ENCODE data around the gene CAPN13. TPM values are rescaled to one million over a fixed set of nuclear protein-coding genes. Genes with fewer than 3 reads are reported as not detected.

The CAPN13 gene
- total and polyA plus RNA-seq, 2 experiments from 2014 or later, result 0.50 to 0.94 TPM

DNA sequence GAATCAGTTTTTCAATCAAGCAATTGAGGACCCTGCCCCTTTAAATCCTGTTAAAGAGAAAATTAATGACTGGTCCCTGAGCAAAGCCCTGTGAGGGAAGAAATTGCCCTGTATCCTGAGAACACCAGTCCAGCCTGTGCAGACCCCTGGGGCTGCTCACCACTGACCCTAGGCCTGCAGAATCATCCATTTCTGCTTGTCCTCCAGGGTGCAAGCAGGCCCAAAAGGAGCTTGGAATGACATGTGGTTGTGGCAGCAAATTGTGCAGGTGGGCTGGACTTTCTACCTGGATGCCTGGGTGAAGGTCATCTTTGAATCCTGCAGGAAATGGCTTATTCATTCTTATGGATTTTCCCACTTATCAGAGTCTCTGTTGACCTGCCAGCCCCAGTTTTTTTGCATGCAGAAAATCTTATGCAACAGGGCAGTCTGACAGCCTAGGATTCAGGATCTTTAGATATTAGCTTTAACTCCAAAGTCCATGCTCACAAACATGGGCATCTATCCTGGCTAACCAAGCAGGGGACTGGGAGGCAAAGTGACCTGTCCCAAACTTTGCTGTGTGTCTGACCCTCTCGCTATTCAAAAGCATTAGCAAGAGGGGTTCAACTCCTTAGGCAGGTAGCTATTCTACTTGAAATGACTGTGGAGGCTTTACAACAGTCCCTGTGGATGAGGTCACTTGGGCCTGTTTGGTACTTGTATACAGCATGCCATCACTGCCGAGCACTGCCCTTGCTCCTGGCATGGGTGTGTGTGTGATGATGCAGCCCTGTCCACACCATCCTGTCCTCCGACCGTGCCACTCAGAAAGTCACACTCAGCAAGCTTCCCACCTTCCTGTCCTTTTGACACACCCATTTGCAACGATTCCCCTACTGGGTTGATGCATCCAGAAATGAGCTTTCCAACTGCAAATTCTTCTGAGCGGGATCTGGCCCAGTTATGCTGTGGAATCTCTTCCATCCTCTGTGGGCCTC is 85.3 kb downstream of the CAPN13 start:
- Histone ChIP-seq H2AFZ (no peak overlapping the region), H3F3A (replicated peaks; ENCODE audit: low read depth) (no peaks in the 10 kb centered on the region), H3K4me3 (no peak overlapping the region), H3K9me2 (ENCODE audit: insufficient read depth) (no peaks in the 10 kb centered on the region), H3K79me2 (replicated peaks; ENCODE audit: insufficient read depth) (no peaks in the 10 kb centered on the region), H3K27ac (ENCODE audit: low read depth) (no peak overlapping the region), H3K4me2 (no peak overlapping the region), H4K20me1 (replicated peaks; ENCODE audit: insufficient read depth) (no peaks in the 10 kb centered on the region), H3K36me3 (ENCODE audit: insufficient read depth) (no peaks in the 10 kb centered on the region), H3K27me3 (ENCODE audit: insufficient read depth) (no peaks in the 10 kb centered on the region), H3K4me1 (ENCODE audit: insufficient read depth) (no peaks in the 10 kb centered on the region)
- Mint-ChIP-seq H3K27ac (no peak overlapping the region), H3K9me3 (no peaks in the 10 kb centered on the region; the same call in 2 of the 3 replicates), H3K36me3 (ENCODE audit: low read depth) (no peaks in the 10 kb centered on the region), H3K27me3 (ENCODE audit: insufficient read depth, low read depth, poor library complexity) (peaks cover 1% of the 10 kb centered on the region), H3K4me1 (no peaks in the 10 kb centered on the region), H3K4me3 (no peak overlapping the region)
- DNase-seq (ENCODE audit: low spot score) (no peak), ATAC-seq (no peak)
- TF ChIP-seq ZNF462 (CRISPR knock-in tag; IDR thresholded peaks at IDR 0.05) (no peak), NANOG (IDR thresholded peaks at IDR 0.05; ENCODE audit: borderline replicate concordance) (no peak), ZNF114 (CRISPR knock-in tag; IDR thresholded peaks at IDR 0.05) (no peak), CTCF (conservative IDR thresholded peaks at IDR 0.05; ENCODE audit: low read depth in 2 of 2) (no peak), EZH2 (IDR thresholded peaks at IDR 0.05; ENCODE audit: low read depth, unreplicated experiment) (no peak), JUNB (IDR thresholded peaks at IDR 0.05; ENCODE audit: unreplicated experiment) (no peak), STAT1 (IDR thresholded peaks at IDR 0.05; ENCODE audit: unreplicated experiment) (no peak), EZH2phosphoT487 (IDR thresholded peaks at IDR 0.05; ENCODE audit: unreplicated experiment) (no peak), POLR2AphosphoS5 (IDR thresholded peaks at IDR 0.05; ENCODE audit: low read depth) (no peak), CREB1 (CRISPR knock-in tag; IDR thresholded peaks at IDR 0.05; ENCODE audit: low read depth) (no peak), ETS1 (IDR thresholded peaks at IDR 0.05) (no peak), ZNF331 (CRISPR knock-in tag; IDR thresholded peaks at IDR 0.05; ENCODE audit: low read depth) (no peak)
- TF ChIP-seq, protein P1, sequence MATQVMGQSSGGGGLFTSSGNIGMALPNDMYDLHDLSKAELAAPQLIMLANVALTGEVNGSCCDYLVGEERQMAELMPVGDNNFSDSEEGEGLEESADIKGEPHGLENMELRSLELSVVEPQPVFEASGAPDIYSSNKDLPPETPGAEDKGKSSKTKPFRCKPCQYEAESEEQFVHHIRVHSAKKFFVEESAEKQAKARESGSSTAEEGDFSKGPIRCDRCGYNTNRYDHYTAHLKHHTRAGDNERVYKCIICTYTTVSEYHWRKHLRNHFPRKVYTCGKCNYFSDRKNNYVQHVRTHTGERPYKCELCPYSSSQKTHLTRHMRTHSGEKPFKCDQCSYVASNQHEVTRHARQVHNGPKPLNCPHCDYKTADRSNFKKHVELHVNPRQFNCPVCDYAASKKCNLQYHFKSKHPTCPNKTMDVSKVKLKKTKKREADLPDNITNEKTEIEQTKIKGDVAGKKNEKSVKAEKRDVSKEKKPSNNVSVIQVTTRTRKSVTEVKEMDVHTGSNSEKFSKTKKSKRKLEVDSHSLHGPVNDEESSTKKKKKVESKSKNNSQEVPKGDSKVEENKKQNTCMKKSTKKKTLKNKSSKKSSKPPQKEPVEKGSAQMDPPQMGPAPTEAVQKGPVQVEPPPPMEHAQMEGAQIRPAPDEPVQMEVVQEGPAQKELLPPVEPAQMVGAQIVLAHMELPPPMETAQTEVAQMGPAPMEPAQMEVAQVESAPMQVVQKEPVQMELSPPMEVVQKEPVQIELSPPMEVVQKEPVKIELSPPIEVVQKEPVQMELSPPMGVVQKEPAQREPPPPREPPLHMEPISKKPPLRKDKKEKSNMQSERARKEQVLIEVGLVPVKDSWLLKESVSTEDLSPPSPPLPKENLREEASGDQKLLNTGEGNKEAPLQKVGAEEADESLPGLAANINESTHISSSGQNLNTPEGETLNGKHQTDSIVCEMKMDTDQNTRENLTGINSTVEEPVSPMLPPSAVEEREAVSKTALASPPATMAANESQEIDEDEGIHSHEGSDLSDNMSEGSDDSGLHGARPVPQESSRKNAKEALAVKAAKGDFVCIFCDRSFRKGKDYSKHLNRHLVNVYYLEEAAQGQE (IDR thresholded peaks at IDR 0.05; ENCODE audit: unreplicated experiment), result no peak
